GM06990 (cell line): ENCODE results near the gene MXD3.
"Not testable (repeated sequence)": the region's sequence is repeated elsewhere in the genome, so short reads cannot be mapped to it uniquely, and the experiment has no call there.

Experiments used
- DNase-seq: peaks from one replicate; pipeline ENCODE4 v3.0.0-alpha.2; 2011; ENCODE audit not compliant: insufficient read length; ENCODE audit errors: extremely low read depth
- H3K27me3 ChIP-seq: replicated peaks from 2 replicates; pipeline ENCODE4 v1.6.0; 2011; ENCODE audit warnings: low read length; ENCODE audit not compliant: control insufficient read depth, insufficient read depth
- H3K36me3 ChIP-seq: 2 replicates; pipeline ENCODE4 v1.5.1; 2011; ENCODE audit warnings: low read length; ENCODE audit not compliant: control insufficient read depth, insufficient read depth
- H3K4me3 ChIP-seq: replicated peaks from 2 replicates; pipeline ENCODE4 v1.5.1; 2011; ENCODE audit warnings: low read depth, mild to moderate bottlenecking, control low read depth, low read length
- TF ChIP-seq, protein P1 (sequence below): IDR thresholded peaks from 2 replicates; pipeline ENCODE4 v1.5.1; 2011; ENCODE audit warnings: low read length, control low read depth, mild to moderate bottlenecking, inconsistent platforms; ENCODE audit not compliant: insufficient read depth, poor library complexity, severe bottlenecking

Gene MXD3

DNA sequence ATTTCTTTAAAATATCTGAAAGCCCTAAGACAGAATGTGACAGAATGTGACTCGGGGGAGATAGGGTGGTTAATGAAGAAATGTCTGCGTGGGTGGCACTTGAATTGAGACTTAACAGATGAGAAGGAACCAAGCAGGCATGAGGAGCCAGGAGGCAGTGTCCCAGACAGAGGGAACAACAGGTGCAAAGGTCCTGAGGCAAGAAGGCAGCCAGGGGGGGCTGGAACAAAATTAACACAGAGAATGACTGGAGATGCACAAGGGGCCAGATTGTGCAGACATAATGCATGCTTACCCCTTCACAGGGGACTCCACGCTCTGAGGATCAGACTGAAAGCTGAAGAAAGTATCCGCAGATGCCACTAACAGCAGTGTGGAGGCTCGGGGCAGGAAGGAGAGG, 38.1 kb upstream of the MXD3 start:
- DNase-seq, result no peak
- Histone ChIP-seq H3K4me3 (peak overlapping the region; percentile 81), H3K36me3 (peaks cover 11% of the 10 kb centered on the region), H3K27me3 (no peaks in the 10 kb centered on the region)
- TF ChIP-seq, protein P1, sequence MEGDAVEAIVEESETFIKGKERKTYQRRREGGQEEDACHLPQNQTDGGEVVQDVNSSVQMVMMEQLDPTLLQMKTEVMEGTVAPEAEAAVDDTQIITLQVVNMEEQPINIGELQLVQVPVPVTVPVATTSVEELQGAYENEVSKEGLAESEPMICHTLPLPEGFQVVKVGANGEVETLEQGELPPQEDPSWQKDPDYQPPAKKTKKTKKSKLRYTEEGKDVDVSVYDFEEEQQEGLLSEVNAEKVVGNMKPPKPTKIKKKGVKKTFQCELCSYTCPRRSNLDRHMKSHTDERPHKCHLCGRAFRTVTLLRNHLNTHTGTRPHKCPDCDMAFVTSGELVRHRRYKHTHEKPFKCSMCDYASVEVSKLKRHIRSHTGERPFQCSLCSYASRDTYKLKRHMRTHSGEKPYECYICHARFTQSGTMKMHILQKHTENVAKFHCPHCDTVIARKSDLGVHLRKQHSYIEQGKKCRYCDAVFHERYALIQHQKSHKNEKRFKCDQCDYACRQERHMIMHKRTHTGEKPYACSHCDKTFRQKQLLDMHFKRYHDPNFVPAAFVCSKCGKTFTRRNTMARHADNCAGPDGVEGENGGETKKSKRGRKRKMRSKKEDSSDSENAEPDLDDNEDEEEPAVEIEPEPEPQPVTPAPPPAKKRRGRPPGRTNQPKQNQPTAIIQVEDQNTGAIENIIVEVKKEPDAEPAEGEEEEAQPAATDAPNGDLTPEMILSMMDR, result no peak

- Histone ChIP-seq H3K36me3 (peaks cover 11% of the 10 kb centered on the region), H3K4me3 (0 out of 2 replicates have a peak overlapping the region, but pooled peaks have one; percentile 8)
- TF ChIP-seq, protein P1, result no peak
Observed at GRCh38 chr5:177349362-177349647, 37.6 kb upstream of the MXD3 start.

DNA sequence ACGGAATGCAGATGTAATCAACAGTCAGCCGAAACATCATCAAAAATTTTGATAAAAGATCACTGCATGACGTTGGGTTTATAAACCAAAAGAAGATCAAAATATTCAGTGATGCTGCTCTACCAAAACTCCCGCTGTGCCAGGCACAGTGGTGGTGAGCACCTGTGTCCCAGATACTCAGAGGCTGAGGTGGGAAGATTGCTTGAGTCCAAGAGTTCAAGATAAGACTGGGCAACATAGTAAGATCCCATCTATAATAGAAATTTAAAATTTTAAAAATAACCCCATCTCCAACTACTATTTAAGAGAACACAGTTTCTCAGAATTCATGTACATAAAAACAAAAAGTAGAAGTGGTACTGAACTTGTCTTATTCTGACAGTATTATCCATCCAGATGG, 36.0 kb upstream of the MXD3 start:
- no peaks in the 10 kb centered on the region for H3K27me3 ChIP-seq
- peaks cover 15% of the 10 kb centered on the region for H3K36me3 ChIP-seq
- H3K4me3 ChIP-seq, result no peak overlapping the region
- no peak for DNase-seq
- TF ChIP-seq, protein P1, result no peak

More at GRCh38 chr5:177349362-177349647, 37.6 kb upstream of the MXD3 start:
- no peak for DNase-seq
- no peaks in the 10 kb centered on the region for H3K27me3 ChIP-seq

- H3K27me3 ChIP-seq, result no peaks in the 10 kb centered on the region
- TF ChIP-seq, protein P1, result no peak
- H3K36me3 ChIP-seq, result peaks cover 17% of the 10 kb centered on the region
- no peak overlapping the region for H3K4me3 ChIP-seq
- DNase-seq, result no peak
Observed at GRCh38 chr5:177346820-177347219, 35.1 kb upstream of the MXD3 start.

DNA sequence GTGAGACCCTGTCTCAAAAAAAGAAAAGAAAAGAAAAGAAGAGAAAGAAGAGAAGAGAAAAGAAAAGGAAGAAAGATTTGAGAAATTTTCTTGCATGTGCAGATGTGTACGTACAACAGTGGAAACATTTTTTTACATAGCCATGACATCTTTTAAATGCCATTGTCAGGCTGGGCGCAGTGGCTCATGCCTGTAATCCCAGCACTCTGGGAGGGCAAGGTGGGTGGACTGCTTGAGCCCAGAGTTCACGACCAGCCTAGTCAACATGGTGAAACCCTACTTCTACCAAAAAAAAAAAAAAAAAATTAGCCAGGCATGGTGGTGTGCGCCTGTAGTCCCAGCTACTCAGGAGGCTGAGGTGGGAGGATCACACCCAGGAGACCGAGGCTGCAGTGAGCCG, 33.2 kb upstream of the MXD3 start:
- TF ChIP-seq, protein P1, result no peak
- no peaks in the 10 kb centered on the region for H3K27me3 ChIP-seq
- no peak for DNase-seq
- H3K4me3 ChIP-seq, result no peak overlapping the region
- H3K36me3 ChIP-seq, result peaks cover 15% of the 10 kb centered on the region

- H3K36me3 ChIP-seq, result peaks cover 17% of the 10 kb centered on the region
- TF ChIP-seq, protein P1, result no peak
- H3K4me3 ChIP-seq, result no peak overlapping the region
- no peak for DNase-seq
- no peaks in the 10 kb centered on the region for H3K27me3 ChIP-seq
Observed at GRCh38 chr5:177343777-177344176, 32.1 kb upstream of the MXD3 start.

DNA sequence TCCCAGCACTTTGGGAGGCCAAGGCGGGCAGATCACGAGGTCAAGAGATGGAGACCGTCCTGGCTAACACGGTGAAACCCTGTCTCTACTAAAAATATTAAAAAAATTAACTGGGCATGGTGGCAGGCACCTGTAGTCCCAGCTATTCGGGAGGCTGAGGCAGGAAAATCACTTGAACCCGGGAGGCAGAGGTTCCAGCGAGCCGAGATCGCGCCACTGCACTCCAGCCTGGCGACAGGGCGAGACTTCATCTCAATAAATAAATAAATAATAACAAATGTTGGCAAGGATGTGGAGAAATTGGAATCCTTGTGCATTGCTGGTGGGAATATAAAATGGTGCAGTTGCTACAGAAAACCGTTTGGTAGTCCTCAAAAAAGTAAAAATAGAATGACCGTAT, 31.3 kb upstream of the MXD3 start:
- not testable (repeated sequence) for H3K27me3 ChIP-seq, DNase-seq

More for the DNA sequence above, 31.3 kb upstream of the MXD3 start:
- H3K4me3 ChIP-seq, result not testable (repeated sequence)
- peaks cover 24% of the 10 kb centered on the region for H3K36me3 ChIP-seq
